DND-41 (cell line): ENCODE results near the gene KSR1.

Experiments used
- EZH2 ChIP-seq: IDR thresholded peaks from 3 replicates; pipeline ENCODE4 v1.6.1; 2012; ENCODE audit warnings: borderline replicate concordance, low read depth, mild to moderate bottlenecking, moderate library complexity, low read length, inconsistent platforms; ENCODE audit not compliant: severe bottlenecking
- TF ChIP-seq, protein P1 (sequence below): IDR thresholded peaks from 2 replicates; pipeline ENCODE4 v1.5.1; 2012; ENCODE audit warnings: borderline replicate concordance, low read length, moderate library complexity, mild to moderate bottlenecking; ENCODE audit not compliant: poor library complexity, severe bottlenecking; ENCODE audit errors: extremely low read depth

GRCh38 chr17:27475981-27476895 is 20.0 kb downstream of the KSR1 start:
- TF ChIP-seq, protein P1, sequence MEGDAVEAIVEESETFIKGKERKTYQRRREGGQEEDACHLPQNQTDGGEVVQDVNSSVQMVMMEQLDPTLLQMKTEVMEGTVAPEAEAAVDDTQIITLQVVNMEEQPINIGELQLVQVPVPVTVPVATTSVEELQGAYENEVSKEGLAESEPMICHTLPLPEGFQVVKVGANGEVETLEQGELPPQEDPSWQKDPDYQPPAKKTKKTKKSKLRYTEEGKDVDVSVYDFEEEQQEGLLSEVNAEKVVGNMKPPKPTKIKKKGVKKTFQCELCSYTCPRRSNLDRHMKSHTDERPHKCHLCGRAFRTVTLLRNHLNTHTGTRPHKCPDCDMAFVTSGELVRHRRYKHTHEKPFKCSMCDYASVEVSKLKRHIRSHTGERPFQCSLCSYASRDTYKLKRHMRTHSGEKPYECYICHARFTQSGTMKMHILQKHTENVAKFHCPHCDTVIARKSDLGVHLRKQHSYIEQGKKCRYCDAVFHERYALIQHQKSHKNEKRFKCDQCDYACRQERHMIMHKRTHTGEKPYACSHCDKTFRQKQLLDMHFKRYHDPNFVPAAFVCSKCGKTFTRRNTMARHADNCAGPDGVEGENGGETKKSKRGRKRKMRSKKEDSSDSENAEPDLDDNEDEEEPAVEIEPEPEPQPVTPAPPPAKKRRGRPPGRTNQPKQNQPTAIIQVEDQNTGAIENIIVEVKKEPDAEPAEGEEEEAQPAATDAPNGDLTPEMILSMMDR, result no peak
- no peak for TF ChIP-seq EZH2
